ENCODE results near the gene NTRK3. TPM values are rescaled to one million over a fixed set of nuclear protein-coding genes. Genes with fewer than 3 reads are reported as not detected.

NTRK3 gene
- total RNA-seq, 1 donor from 2014 or later: not detected

GRCh38 chr15:87938031-87938430 is 318.5 kb downstream of the NTRK3 start:
- DNase-seq (ENCODE audit: extremely low spot score, unreplicated experiment): no peak
- Mint-ChIP-seq H3K27ac (ENCODE audit: unreplicated experiment) (no peak overlapping the region), H3K4me1 (ENCODE audit: unreplicated experiment) (no peaks in the 10 kb centered on the region), H3K36me3 (ENCODE audit: unreplicated experiment) (no peaks in the 10 kb centered on the region), H3K4me3 (ENCODE audit: unreplicated experiment) (no peak overlapping the region), H3K9me3 (ENCODE audit: unreplicated experiment) (no peaks in the 10 kb centered on the region), H3K27me3 (ENCODE audit: unreplicated experiment) (no peaks in the 10 kb centered on the region)
- TF ChIP-seq CTCF (IDR thresholded peaks at IDR 0.05): no peak

DNA sequence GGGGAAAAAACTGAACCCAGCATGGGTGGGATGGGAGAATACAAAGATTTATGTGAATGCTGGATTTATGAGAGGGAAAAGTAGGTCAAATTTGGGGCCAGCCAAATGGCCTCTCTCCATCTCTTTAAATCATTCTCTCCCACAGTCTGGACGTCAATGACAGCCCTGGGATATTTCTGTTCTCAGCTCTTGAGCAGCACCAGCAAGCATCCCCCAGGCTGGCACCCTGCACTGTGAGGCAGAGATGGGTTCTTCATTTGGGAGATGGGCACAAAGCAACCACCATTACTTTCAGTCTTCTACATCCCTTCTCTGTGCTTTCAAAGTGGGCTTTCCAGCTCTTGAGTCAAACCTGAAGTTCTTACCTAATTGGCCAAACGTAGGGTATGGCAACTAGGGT is 321.0 kb downstream of the NTRK3 start:
- Mint-ChIP-seq H3K36me3 (ENCODE audit: unreplicated experiment) (no peaks in the 10 kb centered on the region), H3K9me3 (ENCODE audit: unreplicated experiment) (peaks cover 5% of the 10 kb centered on the region), H3K4me1 (ENCODE audit: unreplicated experiment) (no peaks in the 10 kb centered on the region), H3K27me3 (ENCODE audit: unreplicated experiment) (no peaks in the 10 kb centered on the region), H3K27ac (ENCODE audit: unreplicated experiment) (no peak overlapping the region), H3K4me3 (ENCODE audit: unreplicated experiment) (no peak overlapping the region)
- DNase-seq (ENCODE audit: extremely low spot score, unreplicated experiment): no peak
- no peak for TF ChIP-seq CTCF (IDR thresholded peaks at IDR 0.05)

- DNase-seq (ENCODE audit: extremely low spot score, unreplicated experiment): no peak
- TF ChIP-seq CTCF (IDR thresholded peaks at IDR 0.05): no peak
- Mint-ChIP-seq H3K27ac (ENCODE audit: unreplicated experiment) (no peak overlapping the region), H3K4me3 (ENCODE audit: unreplicated experiment) (no peak overlapping the region), H3K27me3 (ENCODE audit: unreplicated experiment) (no peaks in the 10 kb centered on the region), H3K4me1 (ENCODE audit: unreplicated experiment) (no peaks in the 10 kb centered on the region), H3K9me3 (ENCODE audit: unreplicated experiment) (peaks cover 5% of the 10 kb centered on the region), H3K36me3 (ENCODE audit: unreplicated experiment) (no peaks in the 10 kb centered on the region)
Measured at GRCh38 chr15:87931584-87931983, 325.0 kb downstream of the NTRK3 start.

- Mint-ChIP-seq H3K4me3 (ENCODE audit: unreplicated experiment) (no peak overlapping the region), H3K27me3 (ENCODE audit: unreplicated experiment) (no peaks in the 10 kb centered on the region), H3K27ac (ENCODE audit: unreplicated experiment) (no peak overlapping the region), H3K4me1 (ENCODE audit: unreplicated experiment) (no peaks in the 10 kb centered on the region), H3K36me3 (ENCODE audit: unreplicated experiment) (no peaks in the 10 kb centered on the region), H3K9me3 (ENCODE audit: unreplicated experiment) (peaks cover 5% of the 10 kb centered on the region)
- no peak for TF ChIP-seq CTCF (IDR thresholded peaks at IDR 0.05)
- no peak for DNase-seq (ENCODE audit: extremely low spot score, unreplicated experiment)
Measured at GRCh38 chr15:87930457-87930856, 326.1 kb downstream of the NTRK3 start.

DNA sequence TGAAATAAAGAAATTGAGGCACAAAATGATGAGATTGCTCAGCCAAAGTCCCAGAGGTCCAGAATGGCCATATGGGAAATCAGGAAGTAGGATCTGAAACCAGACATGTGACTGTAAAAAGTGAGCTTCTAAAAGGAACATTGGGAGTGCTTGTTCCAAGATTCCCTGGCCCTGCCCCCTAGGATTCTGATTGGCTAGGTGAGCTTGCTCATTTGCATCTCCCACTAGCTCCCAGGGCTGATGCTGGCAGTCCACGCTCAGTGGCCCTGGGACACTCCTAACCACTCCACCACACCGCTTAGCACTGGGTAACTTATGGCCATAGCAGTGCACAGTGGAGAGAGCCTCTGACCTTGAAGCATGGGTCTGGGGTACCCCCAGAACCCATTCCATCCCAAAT is 326.7 kb downstream of the NTRK3 start:
- peaks cover 5% of the 10 kb centered on the region for H3K9me3 Mint-ChIP-seq (ENCODE audit: unreplicated experiment)
- no peak overlapping the region for H3K27ac Mint-ChIP-seq (ENCODE audit: unreplicated experiment)
- no peak for DNase-seq (ENCODE audit: extremely low spot score, unreplicated experiment)
- no peak overlapping the region for H3K4me3 Mint-ChIP-seq (ENCODE audit: unreplicated experiment)
- no peaks in the 10 kb centered on the region for H3K36me3 Mint-ChIP-seq (ENCODE audit: unreplicated experiment)
- no peaks in the 10 kb centered on the region for H3K27me3 Mint-ChIP-seq (ENCODE audit: unreplicated experiment)
- TF ChIP-seq CTCF (IDR thresholded peaks at IDR 0.05): no peak
- no peaks in the 10 kb centered on the region for H3K4me1 Mint-ChIP-seq (ENCODE audit: unreplicated experiment)

All from osteocyte (in vitro differentiated cells).